ENCODE data around the gene ARHGEF26.

DNA sequence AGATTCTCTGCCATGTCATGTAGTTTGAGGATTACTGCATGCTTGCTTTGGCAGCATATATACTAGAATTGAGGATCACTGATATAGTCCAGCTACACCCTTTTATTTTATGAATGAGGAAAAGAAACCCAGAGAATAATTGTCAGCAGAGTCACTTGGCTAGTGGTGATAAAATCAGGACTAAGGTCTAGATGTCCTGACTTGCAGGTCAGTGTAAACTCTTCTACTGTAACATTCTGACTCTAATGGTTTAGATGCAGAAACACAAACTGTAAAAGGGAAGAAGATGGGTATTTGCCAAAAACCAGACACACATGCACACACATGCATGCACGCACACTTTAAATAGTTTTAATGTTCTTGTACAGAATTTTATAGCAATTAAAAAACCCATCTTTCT lies 97.5 kb downstream of the ARHGEF26 start:
- TF ChIP-seq, protein P1, sequence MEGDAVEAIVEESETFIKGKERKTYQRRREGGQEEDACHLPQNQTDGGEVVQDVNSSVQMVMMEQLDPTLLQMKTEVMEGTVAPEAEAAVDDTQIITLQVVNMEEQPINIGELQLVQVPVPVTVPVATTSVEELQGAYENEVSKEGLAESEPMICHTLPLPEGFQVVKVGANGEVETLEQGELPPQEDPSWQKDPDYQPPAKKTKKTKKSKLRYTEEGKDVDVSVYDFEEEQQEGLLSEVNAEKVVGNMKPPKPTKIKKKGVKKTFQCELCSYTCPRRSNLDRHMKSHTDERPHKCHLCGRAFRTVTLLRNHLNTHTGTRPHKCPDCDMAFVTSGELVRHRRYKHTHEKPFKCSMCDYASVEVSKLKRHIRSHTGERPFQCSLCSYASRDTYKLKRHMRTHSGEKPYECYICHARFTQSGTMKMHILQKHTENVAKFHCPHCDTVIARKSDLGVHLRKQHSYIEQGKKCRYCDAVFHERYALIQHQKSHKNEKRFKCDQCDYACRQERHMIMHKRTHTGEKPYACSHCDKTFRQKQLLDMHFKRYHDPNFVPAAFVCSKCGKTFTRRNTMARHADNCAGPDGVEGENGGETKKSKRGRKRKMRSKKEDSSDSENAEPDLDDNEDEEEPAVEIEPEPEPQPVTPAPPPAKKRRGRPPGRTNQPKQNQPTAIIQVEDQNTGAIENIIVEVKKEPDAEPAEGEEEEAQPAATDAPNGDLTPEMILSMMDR (IDR thresholded peaks at IDR 0.05), result no peak
- TF ChIP-seq ZFX (IDR thresholded peaks at IDR 0.05; ENCODE audit: borderline replicate concordance), result no peak
